ENCODE measurements around the gene HSBP1.

- TF ChIP-seq CTCF (IDR thresholded peaks at IDR 0.05; ENCODE audit: low read length) (no peak), EZH2 (IDR thresholded peaks at IDR 0.05; ENCODE audit: borderline replicate concordance, low read length) (no peak)
Measured at GRCh38 chr16:83810901-83811300, 3.1 kb downstream of the HSBP1 start.

Measured in OCI-LY1 (cell line).